Fibroblast of lung (primary cell): ENCODE data around the gene ADGRF5.

Experiments used
- EZH2 ChIP-seq: IDR thresholded peaks from 2 replicates; pipeline ENCODE4 v1.5.1; 2012; ENCODE audit warnings: low read length, control low read depth, mild to moderate bottlenecking; ENCODE audit errors: missing control alignments
- TF ChIP-seq, protein P1 (sequence below), 2 donors: IDR thresholded peaks in 1 of 2; conservative IDR thresholded peaks in 1 of 2; 1 replicate in 1 of 2; 2 replicates in 1 of 2; pipeline ENCODE4 v1.5.1; 2011 to 2012; ENCODE audit warnings: low read length in 2 of 2, control low read depth in 1 of 2, inconsistent platforms in 1 of 2, low read depth in 1 of 2, mild to moderate bottlenecking in 1 of 2

DNA sequence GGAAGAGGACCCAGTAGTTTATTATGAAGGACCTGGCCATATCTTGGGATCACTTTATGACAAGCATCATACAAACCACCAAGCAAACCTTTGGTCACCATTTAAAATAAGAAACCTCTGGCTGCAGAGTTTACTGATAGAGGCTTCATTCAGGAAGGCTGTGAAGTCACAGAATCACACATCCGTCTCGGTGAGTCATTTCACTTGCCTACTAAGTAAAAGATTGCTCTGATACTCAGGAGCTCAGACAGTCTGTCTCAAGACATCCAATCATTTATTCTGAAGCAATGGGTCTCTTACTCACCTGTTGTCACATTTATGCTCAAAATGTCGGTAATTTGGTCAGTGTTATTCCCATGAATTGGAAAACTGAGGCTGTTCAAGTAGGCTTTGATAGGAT is 33.7 kb downstream of the ADGRF5 start:
- TF ChIP-seq EZH2 = no peak
- TF ChIP-seq, protein P1, sequence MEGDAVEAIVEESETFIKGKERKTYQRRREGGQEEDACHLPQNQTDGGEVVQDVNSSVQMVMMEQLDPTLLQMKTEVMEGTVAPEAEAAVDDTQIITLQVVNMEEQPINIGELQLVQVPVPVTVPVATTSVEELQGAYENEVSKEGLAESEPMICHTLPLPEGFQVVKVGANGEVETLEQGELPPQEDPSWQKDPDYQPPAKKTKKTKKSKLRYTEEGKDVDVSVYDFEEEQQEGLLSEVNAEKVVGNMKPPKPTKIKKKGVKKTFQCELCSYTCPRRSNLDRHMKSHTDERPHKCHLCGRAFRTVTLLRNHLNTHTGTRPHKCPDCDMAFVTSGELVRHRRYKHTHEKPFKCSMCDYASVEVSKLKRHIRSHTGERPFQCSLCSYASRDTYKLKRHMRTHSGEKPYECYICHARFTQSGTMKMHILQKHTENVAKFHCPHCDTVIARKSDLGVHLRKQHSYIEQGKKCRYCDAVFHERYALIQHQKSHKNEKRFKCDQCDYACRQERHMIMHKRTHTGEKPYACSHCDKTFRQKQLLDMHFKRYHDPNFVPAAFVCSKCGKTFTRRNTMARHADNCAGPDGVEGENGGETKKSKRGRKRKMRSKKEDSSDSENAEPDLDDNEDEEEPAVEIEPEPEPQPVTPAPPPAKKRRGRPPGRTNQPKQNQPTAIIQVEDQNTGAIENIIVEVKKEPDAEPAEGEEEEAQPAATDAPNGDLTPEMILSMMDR (conservative IDR thresholded peaks at IDR 0.05 in 1 of 2, IDR thresholded peaks at IDR 0.05 in 1 of 2; ENCODE audit: low read depth in 1 of 2, low read length in 2 of 2) = no peak
